Prostate gland (tissue), 2 donors: ENCODE results near the gene FOSL1. TPM values are rescaled to one million over a fixed set of nuclear protein-coding genes. Genes with fewer than 3 reads are reported as not detected.

Source experiments
- DNase-seq: peaks from one replicate; pipeline ENCODE4 v3.0.0-alpha.2; 2019; ENCODE audit warnings: low spot score
- H3K27ac ChIP-seq, 2 donors: fragments of 200-600 bp; sonication (generic); 2 replicates each; pipeline ENCODE4 v1.5.1; 2017 to 2019
- H3K27me3 ChIP-seq: fragments of 200-600 bp; sonication (generic); replicated peaks from 2 replicates; pipeline ENCODE4 v1.5.1; 2019; ENCODE audit not compliant: insufficient read depth
- H3K36me3 ChIP-seq, 2 donors: fragments of 200-600 bp; sonication (generic); 1 replicate in 1 of 2; 2 replicates in 1 of 2; pipeline versions ENCODE4 v1.5.1 to v1.8.1; 2017 to 2019
- H3K4me1 ChIP-seq: fragments of 200-600 bp; sonication (generic); replicated peaks from 2 replicates; pipeline ENCODE4 v1.5.1; 2019
- H3K4me3 ChIP-seq, 2 donors: fragments of 200-600 bp; sonication (generic); 2 replicates each; pipeline ENCODE4 v1.5.1; 2017 to 2019
- H3K9me3 ChIP-seq: fragments of 200-600 bp; sonication (generic); 2 replicates; pipeline ENCODE4 v1.5.1; 2017
- CTCF ChIP-seq, 4 experiments: fragments of 200-600 bp in 2 of 4; fragments of 450-650 bp in 2 of 4; sonication (generic) in 2 of 4; IDR thresholded peaks; 1 replicate in 3 of 4; 2 replicates in 1 of 4; pipeline ENCODE4 v1.5.1; 2016 to 2019; ENCODE audit warnings: antibody characterized with exemption in 4 of 4, mild to moderate bottlenecking in 2 of 4, moderate library complexity in 2 of 4
- POLR2A ChIP-seq: fragments of 450-650 bp; IDR thresholded peaks from one replicate; pipeline ENCODE4 v1.6.1; 2016; ENCODE audit warnings: antibody characterized with exemption, mild to moderate bottlenecking
- POLR2AphosphoS5 ChIP-seq: sonication (generic); formaldehyde crosslinking; IDR thresholded peaks from one replicate; pipeline ENCODE4 v1.6.1; 2017; ENCODE audit warnings: antibody characterized with exemption
- WGBS: methylation state at CpG from one replicate; pipeline ENCODE4 v1.1.5; 2018; 5-methylcytosine and 5-hydroxymethylcytosine counted together
- intact Hi-C: fragments of 100-400 bp; cut with DNase I; formaldehyde crosslinking; loops from one replicate; pipeline ENCODE4 v1.14.2; 2022
- total RNA-seq, 2 donors: library from RNA; depleted of rRNA; stranded (reverse); fragments of >200 nt; gene quantifications; one replicate each; pipeline ENCODE4 v1.1.0, GENCODE V29; 2016

FOSL1 gene
- total RNA-seq, 2 donors from 2014 or later: 2.6 to 3.4 TPM

GRCh38 chr11:65867284-65868071, 32.7 kb downstream of the FOSL1 start:
- 60% methylated on average over 28 of the region's 29 CpGs for WGBS
- TF ChIP-seq CTCF (IDR thresholded peaks at IDR 0.05) (no peak), POLR2A (no peak), POLR2AphosphoS5 (no peak)
- intact Hi-C loops: no loop called here
- Histone ChIP-seq H3K27ac (no peak overlapping the region), H3K9me3 (no peaks in the 10 kb centered on the region), H3K4me1 (no peaks in the 10 kb centered on the region), H3K4me3 (no peak overlapping the region), H3K27me3 (no peaks in the 10 kb centered on the region), H3K36me3 (peaks cover 12 to 21% of the 10 kb centered on the region in 2 donors)
- DNase-seq: no peak

- H3K27ac ChIP-seq: no peak overlapping the region
- H3K9me3 ChIP-seq: no peaks in the 10 kb centered on the region
- 73% methylated on average over 21 of the region's 21 CpGs for WGBS
- H3K27me3 ChIP-seq: no peaks in the 10 kb centered on the region
- peaks cover 12 to 24% of the 10 kb centered on the region in 2 donors for H3K36me3 ChIP-seq
- H3K4me1 ChIP-seq: no peaks in the 10 kb centered on the region
- DNase-seq: no peak
- intact Hi-C loops: no loop called here
- H3K4me3 ChIP-seq: no peak overlapping the region
- TF ChIP-seq POLR2AphosphoS5 (no peak), POLR2A (no peak), CTCF (IDR thresholded peaks at IDR 0.05) (no peak)
Observed at GRCh38 chr11:65866509-65867283, 33.5 kb downstream of the FOSL1 start.

- Histone ChIP-seq H3K4me3 (no peak overlapping the region), H3K36me3 (peaks cover 12 to 24% of the 10 kb centered on the region in 2 donors), H3K9me3 (no peaks in the 10 kb centered on the region), H3K27ac (no peak overlapping the region), H3K4me1 (peaks cover 7% of the 10 kb centered on the region), H3K27me3 (no peaks in the 10 kb centered on the region)
- TF ChIP-seq POLR2A: no peak
- TF ChIP-seq POLR2AphosphoS5: no peak
- no peak for TF ChIP-seq CTCF (IDR thresholded peaks at IDR 0.05)
- no peak for DNase-seq
- 81% methylated on average over 9 of the region's 9 CpGs for WGBS
- intact Hi-C loops: no loop called here
Observed at GRCh38 chr11:65865550-65866172, 34.5 kb downstream of the FOSL1 start.

- H3K9me3 ChIP-seq: no peaks in the 10 kb centered on the region
- intact Hi-C loops: no loop called here
- TF ChIP-seq POLR2AphosphoS5 (no peak), CTCF (IDR thresholded peaks at IDR 0.05) (no peak), POLR2A (no peak)
- no peak for DNase-seq
- 85% methylated on average over 18 of the region's 18 CpGs for WGBS
- no peak overlapping the region for H3K27ac ChIP-seq
- H3K36me3 ChIP-seq: peaks cover 12 to 24% of the 10 kb centered on the region in 2 donors
- H3K27me3 ChIP-seq: no peaks in the 10 kb centered on the region
- H3K4me3 ChIP-seq: no peak overlapping the region
- peaks cover 7% of the 10 kb centered on the region for H3K4me1 ChIP-seq
Observed at GRCh38 chr11:65864706-65865471, 35.3 kb downstream of the FOSL1 start.
